AG04450 (cell line): ENCODE measurements around the gene SLC66A1. TPM values are rescaled to one million over a fixed set of nuclear protein-coding genes. Genes with fewer than 3 reads are reported as not detected.

Experiments
- CTCF ChIA-PET: fragments of 300-600, 350-600 bp; formaldehyde crosslinking; extraction: SDS; loops from one replicate; lab custom pipeline; 2022; ENCODE audit warnings: antibody characterized with exemption, inconsistent platforms; lab: Charles Lee
- POLR2A ChIA-PET: fragments of 350-600 bp; formaldehyde crosslinking; extraction: SDS; loops from one replicate; lab custom pipeline; 2021; ENCODE audit warnings: antibody characterized with exemption, inconsistent platforms; lab: Yijun Ruan, JAX
- DNase-seq: peaks from one replicate; pipeline ENCODE4 v3.0.0-alpha.2; 2011; ENCODE audit warnings: low read depth, low spot score
- H3K27ac ChIP-seq: one replicate; pipeline ENCODE4 v1.5.1; 2012; ENCODE audit warnings: low read depth, low read length, control low read depth
- H3K27me3 ChIP-seq: one replicate; pipeline ENCODE4 v1.6.0; 2012; ENCODE audit warnings: low read length; ENCODE audit not compliant: control insufficient read depth, insufficient read depth
- H3K4me3 ChIP-seq: 2 replicates; pipeline ENCODE4 v1.5.1; 2011; ENCODE audit warnings: mild to moderate bottlenecking, low read depth, low read length, control low read depth
- H3K9me3 ChIP-seq: 2 replicates; pipeline ENCODE4 v1.5.1; 2012; ENCODE audit warnings: low read length; ENCODE audit not compliant: control insufficient read depth, insufficient read depth
- polyA plus RNA-seq: library from polyadenylated mRNA; depleted of rRNA; stranded (reverse); fragments of >200 nt; gene quantifications from 2 replicates; pipeline ENCODE4 v1.2.3, GENCODE V29; 2011
- TF ChIP-seq, protein P1 (sequence below): IDR thresholded peaks from 2 replicates; pipeline ENCODE4 v1.5.1; 2011; ENCODE audit warnings: low read depth, low read length, control low read depth, inconsistent platforms

SLC66A1 gene
- polyA plus RNA-seq, 1 experiment: 11.5 TPM

DNA sequence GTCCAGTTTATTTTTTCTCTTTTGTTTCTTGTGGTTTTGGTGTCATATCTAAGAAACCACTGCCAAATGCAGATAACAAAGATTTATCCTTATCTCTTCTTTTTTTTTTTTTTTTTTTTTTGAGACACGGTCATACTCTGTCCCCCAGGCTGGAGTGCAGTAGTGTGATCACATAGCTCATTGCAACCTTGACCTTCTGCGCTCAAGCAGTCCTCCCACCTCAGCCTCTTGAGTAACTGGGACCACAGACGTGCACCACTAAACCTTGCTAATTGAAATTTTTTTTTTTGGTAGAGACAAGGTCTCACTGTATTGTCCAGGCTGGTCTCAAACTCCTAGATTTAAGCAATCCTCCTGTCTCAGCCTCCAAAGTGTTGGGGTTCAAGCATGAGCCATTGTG, 8.9 kb downstream of the SLC66A1 start:
- TF ChIP-seq, protein P1, sequence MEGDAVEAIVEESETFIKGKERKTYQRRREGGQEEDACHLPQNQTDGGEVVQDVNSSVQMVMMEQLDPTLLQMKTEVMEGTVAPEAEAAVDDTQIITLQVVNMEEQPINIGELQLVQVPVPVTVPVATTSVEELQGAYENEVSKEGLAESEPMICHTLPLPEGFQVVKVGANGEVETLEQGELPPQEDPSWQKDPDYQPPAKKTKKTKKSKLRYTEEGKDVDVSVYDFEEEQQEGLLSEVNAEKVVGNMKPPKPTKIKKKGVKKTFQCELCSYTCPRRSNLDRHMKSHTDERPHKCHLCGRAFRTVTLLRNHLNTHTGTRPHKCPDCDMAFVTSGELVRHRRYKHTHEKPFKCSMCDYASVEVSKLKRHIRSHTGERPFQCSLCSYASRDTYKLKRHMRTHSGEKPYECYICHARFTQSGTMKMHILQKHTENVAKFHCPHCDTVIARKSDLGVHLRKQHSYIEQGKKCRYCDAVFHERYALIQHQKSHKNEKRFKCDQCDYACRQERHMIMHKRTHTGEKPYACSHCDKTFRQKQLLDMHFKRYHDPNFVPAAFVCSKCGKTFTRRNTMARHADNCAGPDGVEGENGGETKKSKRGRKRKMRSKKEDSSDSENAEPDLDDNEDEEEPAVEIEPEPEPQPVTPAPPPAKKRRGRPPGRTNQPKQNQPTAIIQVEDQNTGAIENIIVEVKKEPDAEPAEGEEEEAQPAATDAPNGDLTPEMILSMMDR: no peak

DNA sequence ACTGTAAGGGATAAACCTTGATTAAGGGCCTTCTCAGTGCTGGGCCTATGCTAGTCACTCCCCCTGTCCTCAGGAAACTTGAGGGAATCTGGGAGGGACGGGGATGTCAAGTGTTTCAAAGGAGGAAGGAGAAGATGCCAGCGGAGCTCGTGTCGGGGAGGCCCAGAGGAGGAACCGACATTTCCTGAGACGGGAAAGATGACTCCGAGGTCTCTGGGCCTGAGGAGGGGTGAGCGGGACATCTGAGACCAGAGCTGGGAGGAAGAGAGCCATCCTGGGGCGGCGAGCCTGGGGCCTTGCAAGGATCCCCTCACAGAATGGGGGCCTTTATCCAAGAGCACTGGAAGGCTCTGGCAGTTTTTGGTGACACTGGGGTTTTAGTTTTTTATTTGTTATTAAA, 10.4 kb downstream of the SLC66A1 start:
- TF ChIP-seq, protein P1: no peak
- ChIA-PET POLR2A (no interaction called here), CTCF (interaction anchor here (1.1 kb wide), 1 partner anchor 19 kb away, joined by 6 read pairs; no protein-coding TSS in a partner anchor)
- Histone ChIP-seq H3K27ac (no peak overlapping the region), H3K4me3 (no peak overlapping the region), H3K9me3 (no peaks in the 10 kb centered on the region; the same call in 1 of the 2 replicates), H3K27me3 (no peaks in the 10 kb centered on the region)
- DNase-seq: no peak

More for the DNA sequence above, 8.9 kb downstream of the SLC66A1 start:
- H3K9me3 ChIP-seq: no peaks in the 10 kb centered on the region; the same call in 1 of the 2 replicates
- H3K27me3 ChIP-seq: no peaks in the 10 kb centered on the region
- DNase-seq: no peak
- H3K27ac ChIP-seq: no peak overlapping the region
- H3K4me3 ChIP-seq: no peak overlapping the region
- ChIA-PET CTCF (interaction anchor here (0.6 kb wide), 1 partner anchor 21 kb away, joined by 3 read pairs; no protein-coding TSS in a partner anchor), POLR2A (no interaction called here)

DNA sequence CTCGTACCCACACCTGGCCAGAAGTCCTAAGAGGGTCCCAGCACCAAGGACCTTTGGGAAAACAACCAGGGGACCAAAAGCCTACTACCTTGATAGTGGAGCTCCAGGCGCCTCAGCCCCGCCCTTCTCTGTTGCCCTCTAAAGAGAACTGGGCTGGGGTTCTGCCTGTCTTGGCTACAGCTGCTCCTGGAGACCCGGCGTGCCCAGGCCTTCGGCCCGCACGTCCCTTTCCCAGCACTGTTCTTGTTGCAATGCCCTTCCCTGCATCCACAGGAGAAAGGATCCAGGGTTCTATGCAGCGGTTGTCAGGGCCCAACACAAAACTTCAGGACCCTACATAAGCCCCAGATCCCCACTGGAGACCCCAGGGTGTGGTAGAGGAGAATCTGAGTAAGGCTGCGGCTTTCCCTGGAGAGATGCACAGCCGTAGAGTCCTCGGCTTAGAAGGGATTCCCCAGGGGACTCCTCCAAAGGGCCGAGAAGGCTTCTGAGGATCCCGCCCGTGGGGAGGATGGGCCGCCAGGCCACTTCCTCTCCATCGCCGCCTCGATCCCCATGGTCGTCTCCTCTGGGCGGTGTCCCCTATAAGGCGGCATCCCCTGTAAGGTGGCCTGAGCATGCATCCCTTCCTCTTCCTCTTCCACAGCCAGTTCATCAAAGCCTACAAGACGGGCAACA, 12.0 kb downstream of the SLC66A1 start:
- Histone ChIP-seq H3K27me3 (no peaks in the 10 kb centered on the region), H3K27ac (no peak overlapping the region), H3K9me3 (no peaks in the 10 kb centered on the region; the same call in 1 of the 2 replicates), H3K4me3 (no peak overlapping the region)
- ChIA-PET CTCF (no interaction called here), POLR2A (interaction anchor here (0.7 to 1.1 kb wide), 2 partner anchors 11 to 75 kb away, joined by 3 to 4 read pairs; no protein-coding TSS in a partner anchor)
- DNase-seq: no peak
- TF ChIP-seq, protein P1: no peak

DNA sequence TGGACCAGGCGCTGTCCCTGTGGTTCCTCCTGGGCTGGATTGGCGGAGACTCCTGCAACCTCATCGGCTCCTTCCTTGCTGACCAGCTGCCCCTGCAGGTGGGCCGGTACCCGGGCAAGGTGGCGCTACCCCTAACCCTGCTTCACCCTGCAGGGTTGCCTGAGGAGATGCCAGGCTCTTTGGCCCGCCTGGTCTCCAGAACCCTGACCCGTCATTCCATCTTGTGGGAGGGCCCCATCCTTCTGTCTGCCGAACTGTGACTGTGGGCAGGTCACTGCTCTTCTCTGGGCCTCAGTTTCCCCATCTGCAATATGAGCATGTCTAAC, 12.5 kb downstream of the SLC66A1 start:
- TF ChIP-seq, protein P1: no peak
- no peak overlapping the region for H3K4me3 ChIP-seq
- ChIA-PET CTCF (no interaction called here), POLR2A (no interaction called here)
- H3K27me3 ChIP-seq: no peaks in the 10 kb centered on the region
- no peaks in the 10 kb centered on the region; the same call in 1 of the 2 replicates for H3K9me3 ChIP-seq
- DNase-seq: no peak
- H3K27ac ChIP-seq: no peak overlapping the region

DNA sequence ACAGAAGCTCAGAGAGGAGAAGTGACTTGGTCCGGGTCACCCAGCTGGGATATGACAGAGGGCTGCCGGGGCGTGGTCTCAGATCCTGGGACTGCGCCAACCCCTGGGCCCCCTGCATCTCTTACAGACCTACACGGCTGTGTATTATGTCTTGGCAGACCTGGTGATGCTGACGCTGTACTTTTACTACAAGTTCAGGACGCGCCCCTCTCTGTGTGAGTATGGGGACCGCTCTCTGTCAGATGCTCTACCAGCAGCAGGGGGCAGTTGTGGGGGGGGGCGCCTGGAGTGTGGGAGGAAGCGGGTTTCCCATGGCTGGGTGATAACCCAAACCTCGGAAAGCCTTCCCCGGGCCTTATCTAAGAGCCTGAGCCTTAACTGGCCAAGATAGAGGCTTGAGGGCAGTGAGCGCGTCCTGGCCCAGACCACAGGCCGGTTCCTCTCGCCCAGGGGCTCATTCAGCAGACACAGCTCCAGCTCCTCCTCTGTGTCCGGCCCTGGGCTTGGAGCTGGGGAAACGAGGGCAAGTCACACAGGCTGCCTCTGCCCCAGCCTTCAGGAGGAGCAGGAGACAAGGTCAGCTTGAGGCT, 13.3 kb downstream of the SLC66A1 start:
- no peak for DNase-seq
- Histone ChIP-seq H3K27ac (no peak overlapping the region), H3K9me3 (no peaks in the 10 kb centered on the region; the same call in 1 of the 2 replicates), H3K27me3 (no peaks in the 10 kb centered on the region), H3K4me3 (no peak overlapping the region)
- POLR2A ChIA-PET: no interaction called here
- TF ChIP-seq, protein P1: no peak
- CTCF ChIA-PET: no interaction called here
